Subcutaneous abdominal adipose tissue (tissue), 5 donors: ENCODE results near the gene DSE.

ENCODE experiments used
- H3K27ac ChIP-seq: one replicate; pipeline ENCODE4 v1.7.0; 2013; ENCODE audit warnings: low read depth, mild to moderate bottlenecking, inconsistent platforms, low read length, moderate library complexity
- H3K27me3 ChIP-seq, 5 donors: one replicate each; pipeline ENCODE4 v1.7.0; 2013; ENCODE audit warnings: low read length in 5 of 5, inconsistent platforms in 1 of 5; ENCODE audit not compliant: control insufficient read depth in 5 of 5, insufficient read depth in 4 of 5
- H3K36me3 ChIP-seq, 5 donors: one replicate each; pipeline ENCODE4 v1.7.0; 2013; ENCODE audit warnings: low read length in 5 of 5; ENCODE audit not compliant: control insufficient read depth in 5 of 5, insufficient read depth in 5 of 5
- H3K4me1 ChIP-seq, 5 donors: one replicate each; pipeline ENCODE4 v1.7.0; 2013; ENCODE audit warnings: low read length in 5 of 5, mild to moderate bottlenecking in 3 of 5, moderate library complexity in 1 of 5; ENCODE audit not compliant: control insufficient read depth in 5 of 5, insufficient read depth in 5 of 5
- H3K4me3 ChIP-seq, 5 donors: one replicate each; pipeline ENCODE4 v1.7.0; 2013; ENCODE audit warnings: low read length in 5 of 5, low read depth in 1 of 5
- H3K9ac ChIP-seq, 5 donors: one replicate each; pipeline ENCODE4 v1.7.0; 2013; ENCODE audit warnings: low read length in 5 of 5, mild to moderate bottlenecking in 4 of 5, moderate library complexity in 3 of 5
- H3K9me3 ChIP-seq, 5 donors: one replicate each; pipeline ENCODE4 v1.7.0; 2013; ENCODE audit warnings: low read length in 5 of 5; ENCODE audit not compliant: control insufficient read depth in 5 of 5
- donor health status: healthy.
- donor health status: healthy.
- donor health status: healthy.
- donor health status: healthy.
- donor health status: healthy.

The DSE gene

GRCh38 chr6:116404696-116405095, 33.9 kb downstream of the DSE start:
- Histone ChIP-seq H3K9me3 (no peaks in the 10 kb centered on the region), H3K36me3 (peaks cover 0 to 8% (median 0%) of the 10 kb centered on the region in 5 donors), H3K27ac (peak overlapping the region; percentile 92), H3K9ac (peak overlapping the region in 3 of 5 donors; percentile 25 to 60 (median 45)), H3K4me3 (peak overlapping the region in 2 of 5 donors; percentile 6 to 30), H3K4me1 (peaks cover 7 to 47% (median 31%) of the 10 kb centered on the region in 5 donors), H3K27me3 (no peaks in the 10 kb centered on the region)

GRCh38 chr6:116405138-116405537, 34.4 kb downstream of the DSE start:
- Histone ChIP-seq H3K9me3 (no peaks in the 10 kb centered on the region), H3K4me1 (peaks cover 7 to 43% (median 29%) of the 10 kb centered on the region in 5 donors), H3K27ac (peak overlapping the region; percentile 92), H3K9ac (peak overlapping the region; percentile 22 to 60 (median 45)), H3K36me3 (peaks cover 0 to 8% (median 0%) of the 10 kb centered on the region in 5 donors), H3K4me3 (peak overlapping the region in 2 of 5 donors; percentile 11 to 30), H3K27me3 (no peaks in the 10 kb centered on the region)

GRCh38 chr6:116405652-116406356, 35.1 kb downstream of the DSE start:
- Histone ChIP-seq H3K36me3 (peaks cover 0 to 8% (median 0%) of the 10 kb centered on the region in 5 donors), H3K9me3 (no peaks in the 10 kb centered on the region), H3K4me1 (peaks cover 7 to 44% (median 33%) of the 10 kb centered on the region in 5 donors), H3K9ac (peak overlapping the region in 4 of 5 donors; percentile 5 to 60 (median 47)), H3K27ac (peak overlapping the region; percentile 92), H3K4me3 (peak overlapping the region in 2 of 5 donors; percentile 30 to 38), H3K27me3 (no peaks in the 10 kb centered on the region)

GRCh38 chr6:116406678-116407345, 36.1 kb downstream of the DSE start:
- no peaks in the 10 kb centered on the region for H3K27me3 ChIP-seq
- H3K4me3 ChIP-seq, result no peak overlapping the region
- peak overlapping the region in 1 of 5 donors; percentile 36 for H3K9ac ChIP-seq
- peak overlapping the region; percentile 92 for H3K27ac ChIP-seq
- H3K4me1 ChIP-seq, result peaks cover 7 to 52% (median 43%) of the 10 kb centered on the region in 5 donors
- no peaks in the 10 kb centered on the region for H3K9me3 ChIP-seq
- peaks cover 0 to 8% (median 0%) of the 10 kb centered on the region in 5 donors for H3K36me3 ChIP-seq

GRCh38 chr6:116408491-116408890, 37.7 kb downstream of the DSE start:
- Histone ChIP-seq H3K4me1 (peaks cover 10 to 69% (median 54%) of the 10 kb centered on the region in 5 donors), H3K27ac (no peak overlapping the region), H3K4me3 (no peak overlapping the region)

GRCh38 chr6:116409756-116410155, 39.0 kb downstream of the DSE start:
- H3K9ac ChIP-seq, result no peak overlapping the region
- H3K36me3 ChIP-seq, result peaks cover 0 to 8% (median 0%) of the 10 kb centered on the region in 5 donors
- H3K9me3 ChIP-seq, result no peaks in the 10 kb centered on the region
- H3K4me3 ChIP-seq, result no peak overlapping the region
- H3K27ac ChIP-seq, result peak overlapping the region; percentile 51
- H3K4me1 ChIP-seq, result peaks cover 7 to 68% (median 43%) of the 10 kb centered on the region in 5 donors
- no peaks in the 10 kb centered on the region for H3K27me3 ChIP-seq

More at GRCh38 chr6:116408491-116408890, 37.7 kb downstream of the DSE start:
- no peaks in the 10 kb centered on the region for H3K9me3 ChIP-seq
- no peaks in the 10 kb centered on the region for H3K27me3 ChIP-seq
- no peak overlapping the region for H3K9ac ChIP-seq
- peaks cover 0 to 8% (median 0%) of the 10 kb centered on the region in 5 donors for H3K36me3 ChIP-seq

- peak overlapping the region; percentile 92 for H3K27ac ChIP-seq
- H3K9ac ChIP-seq, result peak overlapping the region in 2 of 5 donors; percentile 20 to 39
- H3K9me3 ChIP-seq, result no peaks in the 10 kb centered on the region
- peaks cover 0 to 8% (median 0%) of the 10 kb centered on the region in 5 donors for H3K36me3 ChIP-seq
- no peaks in the 10 kb centered on the region for H3K27me3 ChIP-seq
- peak overlapping the region in 1 of 5 donors; percentile 9 for H3K4me3 ChIP-seq
- peaks cover 3 to 62% (median 29%) of the 10 kb centered on the region in 5 donors for H3K4me1 ChIP-seq
Observed at GRCh38 chr6:116411284-116411623, 40.5 kb downstream of the DSE start.

- Histone ChIP-seq H3K9me3 (no peaks in the 10 kb centered on the region), H3K27ac (peak overlapping the region; percentile 92), H3K27me3 (no peaks in the 10 kb centered on the region), H3K4me1 (peaks cover 3 to 55% (median 28%) of the 10 kb centered on the region in 5 donors), H3K9ac (peak overlapping the region in 1 of 5 donors; percentile 68), H3K4me3 (no peak overlapping the region), H3K36me3 (peaks cover 0 to 7% (median 0%) of the 10 kb centered on the region in 5 donors)
Observed at GRCh38 chr6:116412270-116412669, 41.5 kb downstream of the DSE start.

GRCh38 chr6:116413357-116413756, 42.6 kb downstream of the DSE start:
- Histone ChIP-seq H3K4me3 (no peak overlapping the region), H3K27me3 (no peaks in the 10 kb centered on the region), H3K4me1 (peaks cover 3 to 55% (median 28%) of the 10 kb centered on the region in 5 donors), H3K36me3 (peaks cover 0 to 5% (median 0%) of the 10 kb centered on the region in 5 donors), H3K9ac (peak overlapping the region in 1 of 5 donors; percentile 71), H3K27ac (peak overlapping the region; percentile 53), H3K9me3 (no peaks in the 10 kb centered on the region)

GRCh38 chr6:116417661-116418060, 46.9 kb downstream of the DSE start:
- Histone ChIP-seq H3K4me1 (peaks cover 0 to 34% (median 5%) of the 10 kb centered on the region in 5 donors), H3K27ac (no peak overlapping the region), H3K27me3 (no peaks in the 10 kb centered on the region), H3K4me3 (no peak overlapping the region), H3K9ac (no peak overlapping the region), H3K9me3 (no peaks in the 10 kb centered on the region), H3K36me3 (no peaks in the 10 kb centered on the region)
